A673 (cell line): ENCODE data around the gene CD74. TPM values are rescaled to one million over a fixed set of nuclear protein-coding genes. Genes with fewer than 3 reads are reported as not detected.

Experiments
- BruUV-seq: library from RNA; stranded (reverse); fragments of 400-500 nt; replicated peaks from 2 replicates; lab custom pipeline; 2021; lab: Mats Ljungman, UMichigan
- CTCF ChIA-PET: fragments of 300-600 bp; sonication (Branson Sonifier 250); formaldehyde crosslinking; loops from one replicate; lab custom pipeline; 2022; ENCODE audit warnings: antibody characterized with exemption; lab: Charles Lee
- POLR2A ChIA-PET: fragments of 300-600 bp; sonication (Branson Sonifier 250); formaldehyde crosslinking; loops from one replicate; lab custom pipeline; 2022; ENCODE audit warnings: antibody characterized with exemption; ENCODE audit not compliant: low non-redundant PET; lab: Charles Lee
- DNase-seq: peaks from one replicate; pipeline ENCODE4 v3.0.0-alpha.2; 2015; ENCODE audit warnings: low spot score
- H3K27ac ChIP-seq: fragments of 200-600 bp; sonication (generic); 2 replicates; pipeline ENCODE4 v1.5.1; 2016; ENCODE audit warnings: mixed run types, low read depth, mild to moderate bottlenecking, mixed read lengths, antibody characterized with exemption, low read length; ENCODE audit not compliant: poor library complexity, severe bottlenecking
- H3K27me3 ChIP-seq: fragments of 200-600 bp; sonication (generic); replicated peaks from 2 replicates; pipeline ENCODE4 v1.6.1; 2017; ENCODE audit warnings: mixed run types, low read depth, mild to moderate bottlenecking, mixed read lengths, antibody characterized with exemption, low read length; ENCODE audit not compliant: insufficient read depth, poor library complexity
- H3K36me3 ChIP-seq: fragments of 200-600 bp; sonication (generic); 2 replicates; pipeline ENCODE4 v1.6.1; 2016; ENCODE audit warnings: mixed run types, mild to moderate bottlenecking, mixed read lengths, antibody characterized with exemption, low read length; ENCODE audit not compliant: insufficient read depth, poor library complexity, severe bottlenecking
- H3K4me1 ChIP-seq: fragments of 200-600 bp; sonication (generic); 2 replicates; pipeline ENCODE4 v1.6.1; 2017; ENCODE audit warnings: mixed run types, mild to moderate bottlenecking, mixed read lengths, antibody characterized with exemption, low read length; ENCODE audit not compliant: insufficient read depth, poor library complexity, severe bottlenecking
- H3K4me3 ChIP-seq: fragments of 200-600 bp; sonication (generic); 2 replicates; pipeline ENCODE4 v1.5.1; 2016; ENCODE audit warnings: low read depth, mixed run types, mild to moderate bottlenecking, mixed read lengths, low read length; ENCODE audit not compliant: poor library complexity, severe bottlenecking
- H3K9me3 ChIP-seq: fragments of 200-600 bp; sonication (generic); 2 replicates; pipeline ENCODE4 v1.6.1; 2016; ENCODE audit warnings: mixed run types, low read depth, mild to moderate bottlenecking, mixed read lengths, antibody characterized with exemption, low read length; ENCODE audit not compliant: poor library complexity, severe bottlenecking
- EZH2 ChIP-seq: fragments of 200-600 bp; sonication (generic); IDR thresholded peaks from 2 replicates; pipeline ENCODE4 v1.6.1; 2017; ENCODE audit warnings: borderline replicate concordance, low read depth, mild to moderate bottlenecking, mixed read lengths, antibody characterized with exemption, low read length; ENCODE audit not compliant: poor library complexity, severe bottlenecking
- intact Hi-C: fragments of 100-400 bp; cut with micrococcal nuclease; formaldehyde crosslinking; loops from one replicate; pipeline ENCODE4 v1.10.0; 2022; ENCODE audit not compliant: unreplicated experiment
- total RNA-seq: library from RNA; stranded (reverse); gene quantifications from 2 replicates; pipeline ENCODE4 v1.2.3, GENCODE V29; 2021
- TF ChIP-seq, protein P1 (sequence below): fragments of 300-800, 200-600 bp; sonication (generic); conservative IDR thresholded peaks from 2 replicates; pipeline ENCODE4 v1.5.1; 2017; ENCODE audit warnings: low read depth, mild to moderate bottlenecking, antibody characterized with exemption, low read length, moderate library complexity, mixed read lengths

Gene CD74
- total RNA-seq, 1 experiment from 2014 or later, result not detected

DNA sequence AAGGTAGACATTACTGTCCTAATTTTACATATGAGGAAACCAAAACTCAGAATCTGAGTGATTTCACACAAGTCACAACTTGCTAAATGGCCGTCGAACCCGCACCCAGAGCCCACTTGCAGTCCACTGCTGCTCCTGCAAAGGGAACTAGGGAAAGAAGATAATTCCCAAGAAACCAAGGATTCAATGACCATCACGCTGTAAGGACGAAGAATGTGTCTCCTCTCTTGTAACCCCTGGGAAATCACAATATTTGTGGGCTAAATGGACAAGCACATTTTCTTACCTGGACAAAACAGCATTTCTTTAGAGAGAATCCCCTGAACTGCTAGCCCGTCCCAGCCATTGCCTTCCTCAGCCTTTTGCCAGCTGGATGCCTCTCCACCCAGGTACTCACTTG is 34.5 kb upstream of the CD74 start:
- intact Hi-C loops, result no loop called here
- Histone ChIP-seq H3K27ac (peak overlapping the region; percentile 96), H3K9me3 (no peaks in the 10 kb centered on the region), H3K4me3 (peak overlapping the region; percentile 75), H3K27me3 (no peaks in the 10 kb centered on the region), H3K4me1 (peaks cover 19% of the 10 kb centered on the region), H3K36me3 (peaks cover 63% of the 10 kb centered on the region)
- POLR2A ChIA-PET, result no interaction called here
- TF ChIP-seq, protein P1, sequence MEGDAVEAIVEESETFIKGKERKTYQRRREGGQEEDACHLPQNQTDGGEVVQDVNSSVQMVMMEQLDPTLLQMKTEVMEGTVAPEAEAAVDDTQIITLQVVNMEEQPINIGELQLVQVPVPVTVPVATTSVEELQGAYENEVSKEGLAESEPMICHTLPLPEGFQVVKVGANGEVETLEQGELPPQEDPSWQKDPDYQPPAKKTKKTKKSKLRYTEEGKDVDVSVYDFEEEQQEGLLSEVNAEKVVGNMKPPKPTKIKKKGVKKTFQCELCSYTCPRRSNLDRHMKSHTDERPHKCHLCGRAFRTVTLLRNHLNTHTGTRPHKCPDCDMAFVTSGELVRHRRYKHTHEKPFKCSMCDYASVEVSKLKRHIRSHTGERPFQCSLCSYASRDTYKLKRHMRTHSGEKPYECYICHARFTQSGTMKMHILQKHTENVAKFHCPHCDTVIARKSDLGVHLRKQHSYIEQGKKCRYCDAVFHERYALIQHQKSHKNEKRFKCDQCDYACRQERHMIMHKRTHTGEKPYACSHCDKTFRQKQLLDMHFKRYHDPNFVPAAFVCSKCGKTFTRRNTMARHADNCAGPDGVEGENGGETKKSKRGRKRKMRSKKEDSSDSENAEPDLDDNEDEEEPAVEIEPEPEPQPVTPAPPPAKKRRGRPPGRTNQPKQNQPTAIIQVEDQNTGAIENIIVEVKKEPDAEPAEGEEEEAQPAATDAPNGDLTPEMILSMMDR, result no peak
- TF ChIP-seq EZH2, result no peak
- CTCF ChIA-PET, result no interaction called here
- no peak for DNase-seq
- BruUV-seq, result no TSS peak

DNA sequence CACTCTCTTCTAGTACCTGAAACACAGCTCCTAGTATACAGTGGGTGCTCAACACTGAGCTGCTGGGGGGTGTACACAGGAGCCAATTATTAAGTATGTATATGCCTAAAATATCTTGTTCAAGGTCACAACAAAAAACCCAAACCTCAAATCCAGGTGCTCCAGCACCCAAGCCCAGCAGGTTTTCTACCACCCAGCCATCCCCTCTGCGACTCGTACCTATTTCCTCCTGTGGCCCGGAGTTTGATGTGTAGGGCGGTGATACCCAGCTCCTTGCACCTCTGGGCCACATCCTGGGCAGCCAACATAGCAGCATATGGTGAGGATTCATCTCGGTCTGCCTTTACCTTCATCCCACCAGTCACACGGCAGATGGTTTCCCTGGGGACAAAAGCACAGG is 33.9 kb upstream of the CD74 start:
- intact Hi-C loops, result no loop called here
- no peaks in the 10 kb centered on the region for H3K9me3 ChIP-seq
- no TSS peak for BruUV-seq
- DNase-seq, result no peak
- CTCF ChIA-PET, result no interaction called here
- no peaks in the 10 kb centered on the region for H3K27me3 ChIP-seq
- H3K27ac ChIP-seq, result no peak overlapping the region
- TF ChIP-seq, protein P1, result no peak
- TF ChIP-seq EZH2, result no peak
- peaks cover 63% of the 10 kb centered on the region for H3K36me3 ChIP-seq
- peaks cover 21% of the 10 kb centered on the region for H3K4me1 ChIP-seq
- H3K4me3 ChIP-seq, result no peak overlapping the region
- POLR2A ChIA-PET, result no interaction called here

DNA sequence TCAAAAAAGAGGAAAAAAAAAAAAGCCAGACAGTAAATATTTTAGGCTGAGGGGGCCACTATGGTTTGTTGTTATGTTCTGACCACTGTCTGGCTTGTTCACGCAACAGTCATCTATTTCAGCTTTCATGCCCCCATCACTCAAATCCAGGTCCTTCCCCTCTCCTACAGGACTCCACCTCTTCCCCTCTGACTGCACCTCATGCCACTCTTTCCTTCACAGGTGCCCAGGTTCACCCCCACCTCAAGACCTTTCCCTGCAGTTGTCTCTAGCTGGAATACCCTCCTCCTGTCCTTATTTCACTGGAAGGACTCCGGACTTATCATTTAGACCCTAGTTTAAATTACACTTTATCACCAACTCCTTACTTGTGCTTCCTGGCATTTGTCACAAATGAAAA is 33.4 kb upstream of the CD74 start:
- DNase-seq, result no peak
- no peaks in the 10 kb centered on the region for H3K9me3 ChIP-seq
- no peak overlapping the region for H3K27ac ChIP-seq
- intact Hi-C loops, result no loop called here
- no peak overlapping the region for H3K4me3 ChIP-seq
- TF ChIP-seq, protein P1, result no peak
- no peak for TF ChIP-seq EZH2
- H3K4me1 ChIP-seq, result peaks cover 22% of the 10 kb centered on the region
- BruUV-seq, result no TSS peak
- ChIA-PET POLR2A (interaction anchor here (0.7 kb wide), 1 partner anchor 634 kb away, joined by 4 read pairs; no protein-coding TSS in a partner anchor), CTCF (no interaction called here)
- peaks cover 63% of the 10 kb centered on the region for H3K36me3 ChIP-seq
- no peaks in the 10 kb centered on the region for H3K27me3 ChIP-seq
